ENCODE results near the gene MED12.
A peak's percentile ranks its signal among the peaks of the same experiment; 100 is the strongest.

- TF ChIP-seq SETDB1 (IDR thresholded peaks at IDR 0.05; ENCODE audit: insufficient read length, low read length) = no peak
- TF ChIP-seq HOXD13 (CRISPR knock-in tag; IDR thresholded peaks at IDR 0.05; ENCODE audit: borderline replicate concordance) = no peak
- no peak for TF ChIP-seq ZNF629 (tag by site-specific recombination; IDR thresholded peaks at IDR 0.05)
- no peak for TF ChIP-seq ZNF221 (tag by site-specific recombination; IDR thresholded peaks at IDR 0.05; ENCODE audit: borderline replicate concordance)
- no peak for TF ChIP-seq ZNF24 (tag by site-specific recombination; IDR thresholded peaks at IDR 0.05)
- no peak for TF ChIP-seq ZNF645 (tag by site-specific recombination; IDR thresholded peaks at IDR 0.05)
- TF ChIP-seq ZNF274 (IDR thresholded peaks at IDR 0.05; ENCODE audit: low read length) = no peak
- TF ChIP-seq ZNF274 (tag by site-specific recombination; IDR thresholded peaks at IDR 0.05; ENCODE audit: borderline replicate concordance) = no peak
- TF ChIP-seq ATF2 (tag by site-specific recombination; IDR thresholded peaks at IDR 0.05; ENCODE audit: low read depth) = peak; percentile 83
- TF ChIP-seq ZNF391 (tag by site-specific recombination; IDR thresholded peaks at IDR 0.05; ENCODE audit: borderline replicate concordance, low read depth) = no peak
These were observed 48.8 kb downstream of the MED12 start for GRCh38 chrX:71167031-71167781.
